ENCODE measurements around the gene TTC22.

TTC22 gene

DNA sequence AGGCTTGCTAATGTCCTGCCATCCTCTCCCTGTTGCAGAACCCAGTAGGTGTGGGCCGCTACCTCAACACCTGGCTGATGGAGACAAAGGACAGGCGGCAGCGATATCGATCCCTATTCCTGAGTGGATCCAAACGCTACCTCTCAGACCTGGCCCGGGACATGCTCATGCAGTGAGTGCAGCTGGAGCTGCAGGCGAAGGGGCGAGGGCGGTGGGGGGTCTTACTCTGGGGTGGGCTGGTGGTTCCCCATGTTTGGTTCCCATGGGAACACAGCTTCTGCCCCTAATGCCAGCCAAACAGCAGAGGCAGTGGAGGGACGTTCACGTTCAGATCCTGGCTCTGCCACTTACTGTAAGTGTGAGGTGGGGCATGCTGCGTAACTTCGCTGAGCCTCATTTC is 15.8 kb upstream of the TTC22 start:
- TF ChIP-seq, protein P1, sequence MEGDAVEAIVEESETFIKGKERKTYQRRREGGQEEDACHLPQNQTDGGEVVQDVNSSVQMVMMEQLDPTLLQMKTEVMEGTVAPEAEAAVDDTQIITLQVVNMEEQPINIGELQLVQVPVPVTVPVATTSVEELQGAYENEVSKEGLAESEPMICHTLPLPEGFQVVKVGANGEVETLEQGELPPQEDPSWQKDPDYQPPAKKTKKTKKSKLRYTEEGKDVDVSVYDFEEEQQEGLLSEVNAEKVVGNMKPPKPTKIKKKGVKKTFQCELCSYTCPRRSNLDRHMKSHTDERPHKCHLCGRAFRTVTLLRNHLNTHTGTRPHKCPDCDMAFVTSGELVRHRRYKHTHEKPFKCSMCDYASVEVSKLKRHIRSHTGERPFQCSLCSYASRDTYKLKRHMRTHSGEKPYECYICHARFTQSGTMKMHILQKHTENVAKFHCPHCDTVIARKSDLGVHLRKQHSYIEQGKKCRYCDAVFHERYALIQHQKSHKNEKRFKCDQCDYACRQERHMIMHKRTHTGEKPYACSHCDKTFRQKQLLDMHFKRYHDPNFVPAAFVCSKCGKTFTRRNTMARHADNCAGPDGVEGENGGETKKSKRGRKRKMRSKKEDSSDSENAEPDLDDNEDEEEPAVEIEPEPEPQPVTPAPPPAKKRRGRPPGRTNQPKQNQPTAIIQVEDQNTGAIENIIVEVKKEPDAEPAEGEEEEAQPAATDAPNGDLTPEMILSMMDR (IDR thresholded peaks at IDR 0.05), result no peak
- no peak for TF ChIP-seq ZFX (IDR thresholded peaks at IDR 0.05; ENCODE audit: borderline replicate concordance)
- H3K27ac ChIP-seq, result no peak overlapping the region

DNA sequence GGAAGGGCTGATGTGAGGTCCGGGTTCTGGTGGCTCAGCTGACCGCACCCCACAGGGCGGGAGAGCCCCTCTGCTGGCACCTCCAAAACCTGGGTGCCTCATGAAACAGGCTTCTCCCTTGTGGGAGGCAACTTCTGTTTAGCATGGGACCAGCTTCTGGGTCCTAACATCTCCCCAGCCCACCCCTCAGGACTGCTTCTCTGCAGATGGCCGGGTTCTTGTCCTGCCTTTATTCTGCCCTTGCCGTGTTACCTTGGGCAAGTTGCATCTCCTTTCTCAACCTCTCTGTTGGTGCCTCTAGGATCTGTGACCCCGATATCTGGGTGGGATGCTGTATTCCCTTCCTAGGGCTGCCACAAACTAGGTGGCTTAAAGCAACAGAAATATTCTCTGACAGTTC is 15.0 kb upstream of the TTC22 start:
- H3K27ac ChIP-seq, result no peak overlapping the region
- TF ChIP-seq ZFX (IDR thresholded peaks at IDR 0.05; ENCODE audit: borderline replicate concordance), result no peak
- TF ChIP-seq, protein P1 (IDR thresholded peaks at IDR 0.05), result no peak

DNA sequence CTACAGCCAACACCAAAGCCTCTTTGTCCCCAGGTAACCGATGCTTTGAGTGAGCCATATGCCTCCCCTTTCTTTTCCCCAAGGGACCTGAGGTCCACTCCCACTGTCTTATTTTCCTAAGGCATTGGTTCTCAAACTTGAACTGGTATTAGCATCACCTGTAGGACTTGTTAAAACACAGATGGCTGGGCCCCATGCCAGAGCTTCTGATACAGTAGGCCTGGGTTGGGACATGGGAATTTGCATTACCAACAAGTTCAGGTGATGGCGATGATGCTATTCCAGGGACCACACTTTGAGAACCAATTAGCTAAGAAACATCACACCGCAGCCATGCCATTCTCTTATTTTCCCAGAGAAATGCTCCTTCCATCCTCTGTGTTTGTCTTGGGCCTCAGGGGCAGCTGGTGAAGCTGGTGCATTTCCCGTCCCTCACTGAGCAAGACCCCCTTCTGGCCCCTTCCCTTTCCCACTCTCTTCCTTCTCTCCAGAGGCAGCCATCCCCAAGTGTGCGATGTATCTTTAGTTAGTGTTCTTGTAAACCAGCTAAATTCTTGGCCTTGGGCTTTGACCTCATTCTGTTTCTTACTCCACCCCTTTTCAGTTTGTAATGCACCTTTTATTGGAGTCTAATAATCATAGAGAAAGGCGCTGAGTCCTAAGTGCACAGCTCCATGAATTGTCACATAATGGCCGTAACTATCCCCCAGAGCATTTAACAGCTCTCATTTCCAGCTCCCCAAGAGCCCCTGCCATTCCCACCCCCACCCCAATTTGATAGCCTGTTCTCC is 14.2 kb upstream of the TTC22 start:
- H3K27ac ChIP-seq, result no peak overlapping the region
- TF ChIP-seq, protein P1 (IDR thresholded peaks at IDR 0.05), result no peak
- TF ChIP-seq ZFX (IDR thresholded peaks at IDR 0.05; ENCODE audit: borderline replicate concordance), result no peak

DNA sequence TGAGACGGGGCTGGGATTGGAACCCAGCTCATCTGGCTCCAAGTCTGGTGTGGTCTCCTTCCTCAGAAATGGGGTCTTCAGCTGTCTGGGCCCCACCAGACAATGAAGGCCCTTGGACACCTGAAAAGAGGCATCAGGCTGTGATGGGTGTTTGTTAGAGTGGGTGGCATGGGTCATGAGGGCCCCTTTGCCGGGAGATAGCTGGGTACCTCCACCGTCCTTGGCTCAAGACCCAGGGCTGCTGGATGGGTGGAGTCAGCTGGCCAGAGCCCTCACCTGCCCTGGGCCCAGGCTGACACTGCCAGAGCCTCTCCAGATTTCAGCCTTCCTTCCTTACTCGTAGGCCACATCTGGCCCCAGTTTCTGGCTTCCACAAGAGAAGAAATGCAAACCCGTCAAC is 13.4 kb upstream of the TTC22 start:
- no peak for TF ChIP-seq ZFX (IDR thresholded peaks at IDR 0.05; ENCODE audit: borderline replicate concordance)
- TF ChIP-seq, protein P1 (IDR thresholded peaks at IDR 0.05), result no peak
- H3K27ac ChIP-seq, result no peak overlapping the region

DNA sequence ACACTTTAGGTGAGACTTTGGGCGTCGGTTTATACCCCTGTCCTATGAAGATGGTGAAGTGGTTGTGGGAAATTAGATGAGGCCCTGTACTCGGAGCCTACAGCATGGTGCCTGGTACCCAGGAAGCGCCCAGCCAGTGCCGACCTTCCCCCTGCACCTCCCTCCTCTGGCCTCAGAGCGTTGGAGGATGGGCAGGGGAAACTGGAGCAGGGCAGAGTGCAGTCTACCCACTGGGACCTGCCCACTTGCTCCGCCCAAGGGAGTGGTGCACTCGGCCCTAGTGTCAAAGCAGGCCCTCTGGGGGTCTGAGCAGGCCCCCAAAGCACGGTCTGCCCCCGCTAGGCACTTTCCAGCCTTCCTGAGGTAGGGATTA is 13.0 kb upstream of the TTC22 start:
- no peak overlapping the region for H3K27ac ChIP-seq
- TF ChIP-seq, protein P1 (IDR thresholded peaks at IDR 0.05), result no peak
- no peak for TF ChIP-seq ZFX (IDR thresholded peaks at IDR 0.05; ENCODE audit: borderline replicate concordance)

DNA sequence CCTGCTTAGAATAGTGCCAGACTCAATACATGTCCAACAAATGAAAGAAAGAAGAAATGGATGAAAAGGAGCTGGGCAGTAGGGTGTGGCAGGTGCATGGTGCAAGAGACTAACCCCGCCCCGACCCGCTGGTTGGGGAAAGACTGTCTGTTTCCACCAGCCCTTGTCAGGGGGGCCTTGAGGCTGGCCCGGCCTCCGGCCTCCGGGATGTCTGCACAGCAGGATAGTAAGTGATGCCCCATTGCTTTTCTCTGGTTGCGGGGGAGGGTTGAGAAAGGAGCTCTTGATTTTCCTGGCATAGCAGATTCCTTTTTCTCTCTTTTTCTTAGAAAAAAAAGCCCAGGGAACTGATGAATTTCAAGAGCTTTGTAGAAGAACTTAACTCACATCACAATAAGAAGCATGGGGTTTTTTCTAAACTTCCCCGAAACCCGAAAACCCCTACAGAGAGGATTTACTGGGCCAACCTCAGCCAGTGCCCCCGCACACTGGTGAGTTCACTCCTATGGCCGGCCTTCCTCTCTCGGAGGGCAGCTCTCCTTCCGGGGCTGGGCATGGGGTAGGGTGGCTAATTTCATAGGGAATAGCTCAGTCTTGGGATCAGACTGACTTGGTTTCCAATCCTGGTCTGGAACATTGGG is 12.5 kb upstream of the TTC22 start:
- no peak overlapping the region for H3K27ac ChIP-seq
- no peak for TF ChIP-seq ZFX (IDR thresholded peaks at IDR 0.05; ENCODE audit: borderline replicate concordance)
- TF ChIP-seq, protein P1 (IDR thresholded peaks at IDR 0.05), result no peak

DNA sequence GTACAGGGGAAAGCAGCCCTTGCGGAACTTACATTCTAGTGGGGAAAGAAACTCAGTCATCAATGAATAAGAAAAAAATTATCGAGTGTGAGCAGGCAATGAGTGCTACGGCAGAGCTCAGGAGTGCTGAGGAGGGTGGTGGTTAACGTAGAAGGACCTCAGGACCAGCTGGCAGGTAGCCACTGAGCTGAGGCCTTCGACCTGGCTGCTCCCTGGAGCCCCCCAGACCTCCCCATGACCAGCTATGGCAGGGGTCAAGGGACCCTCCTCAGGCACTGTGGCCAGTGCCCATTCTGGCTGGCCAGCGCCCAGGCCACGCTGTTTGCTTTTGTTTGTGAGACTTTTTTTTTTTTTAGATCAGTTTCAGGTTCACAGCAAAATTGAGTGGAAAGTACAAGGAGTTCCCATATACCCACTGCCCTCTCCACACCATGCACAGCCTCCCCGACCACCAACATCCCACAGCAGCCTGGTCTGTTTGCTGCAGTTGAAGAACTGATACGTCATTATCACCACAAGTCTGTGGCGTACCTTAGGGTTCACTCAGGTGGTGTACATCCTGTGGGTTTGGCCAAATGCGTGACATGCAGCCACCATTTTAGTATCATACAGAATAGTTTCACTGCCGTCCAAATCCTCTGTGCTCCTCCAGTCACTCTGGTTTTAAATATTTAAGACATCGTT is 11.8 kb upstream of the TTC22 start:
- TF ChIP-seq, protein P1 (IDR thresholded peaks at IDR 0.05), result no peak
- TF ChIP-seq ZFX (IDR thresholded peaks at IDR 0.05; ENCODE audit: borderline replicate concordance), result no peak
- H3K27ac ChIP-seq, result no peak overlapping the region
